RWPE1 (cell line): ENCODE results near the gene CSF3R.
A peak's percentile ranks its signal among the peaks of the same experiment; 100 is the strongest.

Experiments
- CTCF ChIA-PET: fragments of 350-600 bp; sonication (Branson Sonifier 250); formaldehyde crosslinking; extraction: SDS; loops from one replicate; lab custom pipeline; 2021; lab: Yijun Ruan, JAX
- POLR2A ChIA-PET: fragments of 400-600 bp; formaldehyde crosslinking; extraction: SDS; loops from one replicate; lab custom pipeline; 2020; ENCODE audit warnings: antibody characterized with exemption; ENCODE audit not compliant: low non-redundant PET; lab: Yijun Ruan, JAX
- DNase-seq: peaks from one replicate; pipeline ENCODE4 v3.0.0; 2012; ENCODE audit warnings: low spot score
- H3K27ac ChIP-seq: fragments of 450-650 bp; 2 replicates; pipeline ENCODE4 v1.5.1; 2017
- TF ChIP-seq, protein P1 (sequence below): fragments of 450-650 bp; conservative IDR thresholded peaks from 2 replicates; pipeline ENCODE4 v1.5.1; 2017; ENCODE audit warnings: low read depth, mild to moderate bottlenecking

CSF3R gene

GRCh38 chr1:36467700-36468455, 14.8 kb downstream of the CSF3R start:
- CTCF ChIA-PET, result interaction anchor here (0.6 kb wide), 1 partner anchor 1035 kb away, joined by 3 read pairs; no protein-coding TSS in a partner anchor
- no peak for DNase-seq
- no peak overlapping the region for H3K27ac ChIP-seq
- POLR2A ChIA-PET, result no interaction called here
- TF ChIP-seq, protein P1, sequence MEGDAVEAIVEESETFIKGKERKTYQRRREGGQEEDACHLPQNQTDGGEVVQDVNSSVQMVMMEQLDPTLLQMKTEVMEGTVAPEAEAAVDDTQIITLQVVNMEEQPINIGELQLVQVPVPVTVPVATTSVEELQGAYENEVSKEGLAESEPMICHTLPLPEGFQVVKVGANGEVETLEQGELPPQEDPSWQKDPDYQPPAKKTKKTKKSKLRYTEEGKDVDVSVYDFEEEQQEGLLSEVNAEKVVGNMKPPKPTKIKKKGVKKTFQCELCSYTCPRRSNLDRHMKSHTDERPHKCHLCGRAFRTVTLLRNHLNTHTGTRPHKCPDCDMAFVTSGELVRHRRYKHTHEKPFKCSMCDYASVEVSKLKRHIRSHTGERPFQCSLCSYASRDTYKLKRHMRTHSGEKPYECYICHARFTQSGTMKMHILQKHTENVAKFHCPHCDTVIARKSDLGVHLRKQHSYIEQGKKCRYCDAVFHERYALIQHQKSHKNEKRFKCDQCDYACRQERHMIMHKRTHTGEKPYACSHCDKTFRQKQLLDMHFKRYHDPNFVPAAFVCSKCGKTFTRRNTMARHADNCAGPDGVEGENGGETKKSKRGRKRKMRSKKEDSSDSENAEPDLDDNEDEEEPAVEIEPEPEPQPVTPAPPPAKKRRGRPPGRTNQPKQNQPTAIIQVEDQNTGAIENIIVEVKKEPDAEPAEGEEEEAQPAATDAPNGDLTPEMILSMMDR, result no peak

DNA sequence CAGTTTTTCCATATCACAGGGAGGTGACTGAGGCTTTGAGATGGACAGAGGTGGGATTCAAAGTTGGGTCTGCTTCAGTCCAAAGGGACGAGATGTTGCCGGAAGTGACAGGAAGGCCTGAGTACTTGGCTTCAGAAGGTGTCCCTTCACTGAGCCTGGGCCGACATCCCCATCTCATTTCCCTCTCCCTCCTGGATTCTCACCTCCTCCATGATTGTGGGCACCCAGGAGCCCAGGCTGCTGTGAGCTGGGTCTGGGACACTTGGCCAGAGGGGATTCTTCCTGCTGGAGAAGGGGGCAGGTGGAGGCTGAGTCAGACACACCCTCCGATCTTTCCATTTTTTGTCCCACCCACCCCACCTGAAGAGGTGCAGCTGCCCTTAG, 15.7 kb downstream of the CSF3R start:
- ChIA-PET POLR2A (no interaction called here), CTCF (no interaction called here)
- no peak for DNase-seq
- no peak overlapping the region for H3K27ac ChIP-seq
- TF ChIP-seq, protein P1, result no peak

- CTCF ChIA-PET, result no interaction called here
- TF ChIP-seq, protein P1, result no peak
Observed at GRCh38 chr1:36466370-36467026, 16.2 kb downstream of the CSF3R start.

DNA sequence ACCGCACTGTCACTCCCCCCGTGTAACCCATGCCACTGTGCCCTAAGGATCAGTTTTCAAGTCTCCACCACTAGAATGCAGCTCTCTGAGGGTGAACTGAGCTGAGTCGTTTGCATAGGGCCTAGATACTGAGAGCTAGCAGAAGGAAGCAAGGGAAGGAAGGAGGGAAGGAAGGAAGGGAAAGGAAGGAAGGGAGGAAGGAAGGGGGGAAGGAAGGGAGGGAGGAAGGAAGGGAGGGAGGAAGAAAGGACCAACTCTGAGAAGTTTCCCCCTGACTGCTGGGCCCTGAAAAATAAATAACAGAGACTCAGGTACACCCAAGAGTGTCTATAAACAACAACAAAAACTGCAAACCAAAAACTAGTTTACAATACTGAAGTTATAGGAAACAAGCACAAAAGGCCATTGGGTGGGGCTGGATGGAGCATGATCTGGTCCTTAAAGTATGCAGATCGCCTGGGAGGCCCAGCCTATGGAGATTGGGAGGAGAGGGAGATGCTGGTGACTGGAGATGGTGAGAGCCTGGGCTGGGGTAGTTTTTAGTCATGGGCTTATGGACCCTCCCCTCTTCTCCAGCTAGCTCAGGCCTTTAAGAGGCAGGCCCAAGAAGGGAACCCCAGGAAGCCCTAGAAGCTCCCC, 16.9 kb downstream of the CSF3R start:
- ChIA-PET CTCF (interaction anchor here (0.6 kb wide), 1 partner anchor 1111 kb away, joined by 4 read pairs; no protein-coding TSS in a partner anchor), POLR2A (no interaction called here)
- no peak for DNase-seq
- H3K27ac ChIP-seq, result no peak overlapping the region
- TF ChIP-seq, protein P1, result no peak

More at GRCh38 chr1:36466370-36467026, 16.2 kb downstream of the CSF3R start:
- H3K27ac ChIP-seq, result no peak overlapping the region
- no peak for DNase-seq
- POLR2A ChIA-PET, result no interaction called here

DNA sequence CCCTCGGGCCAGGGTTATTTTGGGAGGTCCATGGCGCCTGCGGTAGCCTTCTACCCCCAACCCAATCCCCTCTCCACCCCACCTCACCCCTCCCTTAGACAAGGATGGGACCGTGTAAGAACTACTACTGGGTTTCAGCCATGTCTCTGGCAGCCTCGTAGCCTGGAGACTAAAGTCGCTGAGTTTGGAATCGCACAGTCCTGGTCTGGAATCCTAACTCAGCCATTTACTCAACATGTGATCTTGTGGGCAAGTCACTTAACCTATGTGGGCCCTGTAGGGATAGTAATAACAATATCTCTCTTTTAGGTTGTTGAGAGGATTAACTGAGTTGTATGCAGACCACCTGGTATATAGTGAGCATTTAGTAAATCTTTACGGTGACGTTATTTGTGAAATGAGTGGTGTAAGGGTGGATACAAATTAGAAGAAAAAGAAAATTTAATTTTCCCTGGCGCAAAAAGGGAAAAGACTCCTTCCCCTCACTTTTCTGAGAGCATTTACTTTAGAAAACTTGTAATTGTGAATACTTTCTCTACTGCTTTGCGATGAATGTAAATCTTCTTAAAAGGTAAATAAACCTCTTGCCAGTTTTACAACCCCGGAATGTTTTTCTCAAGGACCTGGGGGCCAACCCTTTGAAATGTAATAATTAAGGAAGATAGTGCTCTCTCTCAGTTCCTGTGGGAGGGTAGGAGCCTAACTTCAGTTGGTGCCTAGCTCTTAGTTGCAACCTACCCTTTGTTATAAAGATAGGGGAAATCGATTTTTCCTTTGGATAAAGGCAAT, 17.9 kb downstream of the CSF3R start:
- TF ChIP-seq, protein P1, result no peak
- DNase-seq, result no peak
- peak overlapping the region; percentile 84 for H3K27ac ChIP-seq
- CTCF ChIA-PET, result interaction anchor here (0.6 kb wide), 1 partner anchor 1112 kb away, joined by 4 read pairs; no protein-coding TSS in a partner anchor
- POLR2A ChIA-PET, result interaction anchor here (0.7 to 1.0 kb wide), 3 partner anchors 14 to 81 kb away, joined by 3 to 5 read pairs (median 5); partner anchors contain the start of gene OSCP1
